WTC11 (cell line): Measurements from ENCODE around the gene GRPEL2. TPM values are rescaled to one million over a fixed set of nuclear protein-coding genes. Genes with fewer than 3 reads are reported as not detected.

Experiments
- ATAC-seq: fragments of 200-7000 bp; cut with Tn5 transposase; 2 replicates; pipeline ENCODE4 v1.10.0; 2021; ENCODE audit warnings: mild to moderate bottlenecking, moderate library complexity
- CTCF ChIA-PET: fragments of 300-600 bp; sonication (Branson Sonifier 250); formaldehyde crosslinking; loops from one replicate; lab custom pipeline; 2021; ENCODE audit warnings: antibody characterized with exemption; lab: Charles Lee
- POLR2A ChIA-PET: fragments of 350-600 bp; sonication (Branson Sonifier 250); formaldehyde crosslinking; loops from one replicate; lab custom pipeline; 2021; ENCODE audit warnings: antibody characterized with exemption; lab: Charles Lee
- DNase-seq: peaks from one replicate; pipeline ENCODE4 v3.0.0; 2021; ENCODE audit warnings: low spot score
- H3K27ac Mint-ChIP-seq: 2 replicates; pipeline ENCODE4 v1.8.0; 2021; ENCODE audit warnings: mixed read lengths
- H3K27me3 Mint-ChIP-seq: 2 replicates; pipeline ENCODE4 v1.8.0; 2021; ENCODE audit warnings: low read depth, mild to moderate bottlenecking, moderate library complexity, mixed read lengths
- H3K36me3 Mint-ChIP-seq: 2 replicates; pipeline ENCODE4 v1.8.0; 2021; ENCODE audit warnings: mixed read lengths
- H3K4me1 Mint-ChIP-seq: 2 replicates; pipeline ENCODE4 v1.8.0; 2022; ENCODE audit warnings: mixed read lengths
- H3K4me3 Mint-ChIP-seq: 2 replicates; pipeline ENCODE4 v1.8.0; 2021; ENCODE audit warnings: mild to moderate bottlenecking, moderate library complexity, mixed read lengths
- H3K9me3 Mint-ChIP-seq: 2 replicates; pipeline ENCODE4 v1.8.0; 2021; ENCODE audit warnings: mixed read lengths
- CREM ChIP-seq: sonication (generic); formaldehyde crosslinking; IDR thresholded peaks from 2 replicates; pipeline ENCODE4 v1.8.1; 2022; ENCODE audit warnings: mild to moderate bottlenecking, missing genetic modification reagents, moderate library complexity
- ETV6 ChIP-seq: sonication (generic); formaldehyde crosslinking; IDR thresholded peaks from 2 replicates; pipeline ENCODE4 v1.8.1; 2022; ENCODE audit warnings: mild to moderate bottlenecking, missing genetic modification reagents
- GABPB1 ChIP-seq: sonication (generic); formaldehyde crosslinking; IDR thresholded peaks from 2 replicates; pipeline ENCODE4 v1.8.1; 2023; ENCODE audit warnings: mild to moderate bottlenecking, missing genetic modification reagents
- GRHL2 ChIP-seq: fragments of 250-450 bp; sonication (Bioruptor Pico); IDR thresholded peaks from 2 replicates; pipeline ENCODE4 v1.8.0; 2022; ENCODE audit warnings: mild to moderate bottlenecking, moderate library complexity; ENCODE audit not compliant: insufficient replicate concordance, severe bottlenecking
- GTF2I ChIP-seq: fragments of 250-450 bp; sonication (Bioruptor Pico); conservative IDR thresholded peaks from 2 replicates; pipeline ENCODE4 v1.4.0; 2021; ENCODE audit warnings: mild to moderate bottlenecking
- HMGA2 ChIP-seq: fragments of 250-450 bp; sonication (Bioruptor Pico); IDR thresholded peaks from 2 replicates; pipeline ENCODE4 v1.4.0; 2021; ENCODE audit warnings: mild to moderate bottlenecking, moderate library complexity
- JAZF1 ChIP-seq: fragments of 250-450 bp; sonication (Bioruptor Pico); IDR thresholded peaks from 2 replicates; pipeline ENCODE4 v1.9.0; 2021; ENCODE audit warnings: moderate library complexity, mild to moderate bottlenecking, inconsistent platforms
- JUN ChIP-seq: sonication (generic); formaldehyde crosslinking; IDR thresholded peaks from 2 replicates; pipeline ENCODE4 v1.8.0; 2023; ENCODE audit warnings: mild to moderate bottlenecking, missing genetic modification reagents
- NFE2L1 ChIP-seq: sonication (generic); formaldehyde crosslinking; IDR thresholded peaks from 2 replicates; pipeline ENCODE4 v1.8.1; 2023; ENCODE audit warnings: missing genetic modification reagents
- OVOL2 ChIP-seq: fragments of 250-450 bp; sonication (Bioruptor Pico); IDR thresholded peaks from 2 replicates; pipeline ENCODE4 v1.9.0; 2021; ENCODE audit warnings: mild to moderate bottlenecking, borderline replicate concordance
- PRRX2 ChIP-seq: fragments of 250-450 bp; sonication (Bioruptor Pico); IDR thresholded peaks from 2 replicates; pipeline ENCODE4 v1.8.0; 2021; ENCODE audit warnings: mild to moderate bottlenecking
- SOX15 ChIP-seq: fragments of 250-450 bp; sonication (Bioruptor Pico); IDR thresholded peaks from 2 replicates; pipeline ENCODE4 v1.9.0; 2021; ENCODE audit warnings: mild to moderate bottlenecking
- SP1 ChIP-seq: sonication (generic); formaldehyde crosslinking; conservative IDR thresholded peaks from 2 replicates; pipeline ENCODE4 v1.8.1; 2022; ENCODE audit warnings: missing genetic modification reagents
- ZNF423 ChIP-seq: fragments of 250-450 bp; sonication (Bioruptor Pico); IDR thresholded peaks from 2 replicates; pipeline ENCODE4 v2.1.2; 2022; ENCODE audit warnings: mild to moderate bottlenecking, moderate library complexity
- total RNA-seq: library from RNA; stranded (reverse); gene quantifications from 3 replicates; pipeline ENCODE4 v1.2.3, GENCODE V29; 2021
- TF ChIP-seq, protein P1 (sequence below): sonication (generic); formaldehyde crosslinking; IDR thresholded peaks from 2 replicates; pipeline ENCODE4 v1.8.0; 2023; ENCODE audit warnings: missing genetic modification reagents, mild to moderate bottlenecking, borderline replicate concordance
- TF ChIP-seq, protein P2 (sequence below): fragments of 250-450 bp; sonication (Bioruptor Pico); IDR thresholded peaks from 2 replicates; pipeline ENCODE4 v1.9.0; 2021; ENCODE audit warnings: moderate library complexity, mild to moderate bottlenecking, inconsistent platforms, borderline replicate concordance
- TF ChIP-seq, protein P3 (sequence below): sonication (generic); formaldehyde crosslinking; IDR thresholded peaks from 2 replicates; pipeline ENCODE4 v1.8.1; 2023; ENCODE audit warnings: mild to moderate bottlenecking, moderate library complexity, missing genetic modification reagents
- TF ChIP-seq, protein P4 (sequence below): fragments of 250-450 bp; sonication (Bioruptor Pico); IDR thresholded peaks from 2 replicates; pipeline ENCODE4 v2.1.2; 2022; ENCODE audit warnings: mild to moderate bottlenecking, moderate library complexity
- TF ChIP-seq, protein P5 (sequence below): sonication (generic); formaldehyde crosslinking; IDR thresholded peaks from 2 replicates; pipeline ENCODE4 v1.8.1; 2023; ENCODE audit warnings: mild to moderate bottlenecking, missing genetic modification reagents
- TF ChIP-seq, protein P6 (sequence below): sonication (generic); formaldehyde crosslinking; IDR thresholded peaks from 2 replicates; pipeline ENCODE4 v1.8.0; 2023; ENCODE audit warnings: missing genetic modification reagents
- TF ChIP-seq, protein P7 (sequence below): sonication (generic); formaldehyde crosslinking; IDR thresholded peaks from 2 replicates; pipeline ENCODE4 v1.8.0; 2022; ENCODE audit warnings: mild to moderate bottlenecking, missing genetic modification reagents

The GRPEL2 gene
- total RNA-seq, 1 experiment from 2014 or later: 48.6 TPM

DNA sequence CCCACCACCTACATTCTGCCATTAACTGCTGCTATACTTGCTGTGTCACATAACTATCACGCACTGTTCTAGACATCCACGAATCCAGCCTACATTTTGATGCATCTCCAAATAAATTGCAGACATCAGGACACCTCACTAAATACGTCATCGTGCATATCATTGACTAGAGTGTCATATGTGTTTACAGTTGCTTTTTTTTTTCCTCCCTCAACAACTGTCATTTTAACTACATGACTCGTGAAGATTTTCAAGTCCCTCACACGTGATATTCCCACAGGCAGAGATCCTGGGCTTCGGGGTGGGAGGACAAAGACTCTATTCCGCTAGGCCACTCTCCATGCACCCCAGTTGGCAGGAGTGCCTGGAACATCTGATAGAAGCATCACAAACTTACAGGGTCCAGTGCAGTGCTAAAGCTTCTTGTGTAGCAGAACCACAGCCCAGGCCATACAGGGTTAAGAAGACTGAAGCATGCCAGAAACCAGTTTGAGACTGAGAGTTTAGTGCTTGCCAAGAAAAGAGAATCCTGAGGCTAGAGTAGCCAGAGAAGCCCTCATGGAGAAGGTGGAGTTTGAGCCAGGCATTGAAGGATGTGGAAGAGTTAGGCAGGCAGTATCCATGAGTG lies 13.7 kb downstream of the GRPEL2 start (continued):
- TF ChIP-seq, protein P1, sequence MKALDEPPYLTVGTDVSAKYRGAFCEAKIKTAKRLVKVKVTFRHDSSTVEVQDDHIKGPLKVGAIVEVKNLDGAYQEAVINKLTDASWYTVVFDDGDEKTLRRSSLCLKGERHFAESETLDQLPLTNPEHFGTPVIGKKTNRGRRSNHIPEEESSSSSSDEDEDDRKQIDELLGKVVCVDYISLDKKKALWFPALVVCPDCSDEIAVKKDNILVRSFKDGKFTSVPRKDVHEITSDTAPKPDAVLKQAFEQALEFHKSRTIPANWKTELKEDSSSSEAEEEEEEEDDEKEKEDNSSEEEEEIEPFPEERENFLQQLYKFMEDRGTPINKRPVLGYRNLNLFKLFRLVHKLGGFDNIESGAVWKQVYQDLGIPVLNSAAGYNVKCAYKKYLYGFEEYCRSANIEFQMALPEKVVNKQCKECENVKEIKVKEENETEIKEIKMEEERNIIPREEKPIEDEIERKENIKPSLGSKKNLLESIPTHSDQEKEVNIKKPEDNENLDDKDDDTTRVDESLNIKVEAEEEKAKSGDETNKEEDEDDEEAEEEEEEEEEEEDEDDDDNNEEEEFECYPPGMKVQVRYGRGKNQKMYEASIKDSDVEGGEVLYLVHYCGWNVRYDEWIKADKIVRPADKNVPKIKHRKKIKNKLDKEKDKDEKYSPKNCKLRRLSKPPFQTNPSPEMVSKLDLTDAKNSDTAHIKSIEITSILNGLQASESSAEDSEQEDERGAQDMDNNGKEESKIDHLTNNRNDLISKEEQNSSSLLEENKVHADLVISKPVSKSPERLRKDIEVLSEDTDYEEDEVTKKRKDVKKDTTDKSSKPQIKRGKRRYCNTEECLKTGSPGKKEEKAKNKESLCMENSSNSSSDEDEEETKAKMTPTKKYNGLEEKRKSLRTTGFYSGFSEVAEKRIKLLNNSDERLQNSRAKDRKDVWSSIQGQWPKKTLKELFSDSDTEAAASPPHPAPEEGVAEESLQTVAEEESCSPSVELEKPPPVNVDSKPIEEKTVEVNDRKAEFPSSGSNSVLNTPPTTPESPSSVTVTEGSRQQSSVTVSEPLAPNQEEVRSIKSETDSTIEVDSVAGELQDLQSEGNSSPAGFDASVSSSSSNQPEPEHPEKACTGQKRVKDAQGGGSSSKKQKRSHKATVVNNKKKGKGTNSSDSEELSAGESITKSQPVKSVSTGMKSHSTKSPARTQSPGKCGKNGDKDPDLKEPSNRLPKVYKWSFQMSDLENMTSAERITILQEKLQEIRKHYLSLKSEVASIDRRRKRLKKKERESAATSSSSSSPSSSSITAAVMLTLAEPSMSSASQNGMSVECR (CRISPR knock-in tag): no peak
- TF ChIP-seq CREM (CRISPR knock-in tag) (no peak), GABPB1 (no peak)
- TF ChIP-seq, protein P2, sequence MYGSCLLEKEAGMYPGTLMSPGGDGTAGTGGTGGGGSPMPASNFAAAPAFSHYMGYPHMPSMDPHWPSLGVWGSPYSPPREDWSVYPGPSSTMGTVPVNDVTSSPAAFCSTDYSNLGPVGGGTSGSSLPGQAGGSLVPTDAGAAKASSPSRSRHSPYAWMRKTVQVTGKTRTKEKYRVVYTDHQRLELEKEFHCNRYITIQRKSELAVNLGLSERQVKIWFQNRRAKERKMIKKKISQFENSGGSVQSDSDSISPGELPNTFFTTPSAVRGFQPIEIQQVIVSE (CRISPR knock-in tag): no peak

DNA sequence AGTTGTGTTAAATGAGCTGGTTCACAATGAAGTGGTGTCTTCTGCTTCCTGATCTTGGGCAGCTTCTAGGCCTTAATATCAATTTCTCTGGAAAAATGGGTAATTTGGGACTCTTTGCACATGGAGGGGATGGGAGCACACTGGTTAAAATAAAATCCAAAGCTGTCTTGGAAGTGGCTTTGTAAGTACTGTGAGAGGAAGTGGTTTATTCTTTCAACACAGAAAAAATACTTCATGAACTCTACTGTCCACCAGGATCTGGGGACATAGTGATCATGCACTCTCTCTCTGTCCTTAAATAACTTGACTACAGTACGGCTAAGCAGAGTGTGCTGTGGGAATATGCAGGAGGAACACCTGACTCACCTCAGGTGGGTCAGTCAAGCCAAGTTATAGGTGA lies 15.0 kb downstream of the GRPEL2 start:
- Mint-ChIP-seq H3K27me3 (peaks cover 3% of the 10 kb centered on the region; the same call in 1 of the 2 replicates), H3K4me3 (no peak overlapping the region), H3K27ac (no peak overlapping the region), H3K36me3 (peaks cover under 1% of the 10 kb centered on the region; the same call in 1 of the 2 replicates), H3K4me1 (peaks cover 16% of the 10 kb centered on the region), H3K9me3 (no peaks in the 10 kb centered on the region)
- TF ChIP-seq ZNF423 (CRISPR knock-in tag): no peak
- TF ChIP-seq, protein P3, sequence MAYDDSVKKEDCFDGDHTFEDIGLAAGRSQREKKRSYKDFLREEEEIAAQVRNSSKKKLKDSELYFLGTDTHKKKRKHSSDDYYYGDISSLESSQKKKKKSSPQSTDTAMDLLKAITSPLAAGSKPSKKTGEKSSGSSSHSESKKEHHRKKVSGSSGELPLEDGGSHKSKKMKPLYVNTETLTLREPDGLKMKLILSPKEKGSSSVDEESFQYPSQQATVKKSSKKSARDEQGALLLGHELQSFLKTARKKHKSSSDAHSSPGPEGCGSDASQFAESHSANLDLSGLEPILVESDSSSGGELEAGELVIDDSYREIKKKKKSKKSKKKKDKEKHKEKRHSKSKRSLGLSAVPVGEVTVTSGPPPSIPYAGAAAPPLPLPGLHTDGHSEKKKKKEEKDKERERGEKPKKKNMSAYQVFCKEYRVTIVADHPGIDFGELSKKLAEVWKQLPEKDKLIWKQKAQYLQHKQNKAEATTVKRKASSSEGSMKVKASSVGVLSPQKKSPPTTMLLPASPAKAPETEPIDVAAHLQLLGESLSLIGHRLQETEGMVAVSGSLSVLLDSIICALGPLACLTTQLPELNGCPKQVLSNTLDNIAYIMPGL (CRISPR knock-in tag): no peak
- no peak for TF ChIP-seq SOX15
- no peak for TF ChIP-seq OVOL2 (CRISPR knock-in tag)
- no peak for TF ChIP-seq PRRX2 (CRISPR knock-in tag)
- TF ChIP-seq NFE2L1 (CRISPR knock-in tag): no peak
- no peak for TF ChIP-seq GTF2I
- TF ChIP-seq JUN (CRISPR knock-in tag): no peak
- TF ChIP-seq, protein P4, sequence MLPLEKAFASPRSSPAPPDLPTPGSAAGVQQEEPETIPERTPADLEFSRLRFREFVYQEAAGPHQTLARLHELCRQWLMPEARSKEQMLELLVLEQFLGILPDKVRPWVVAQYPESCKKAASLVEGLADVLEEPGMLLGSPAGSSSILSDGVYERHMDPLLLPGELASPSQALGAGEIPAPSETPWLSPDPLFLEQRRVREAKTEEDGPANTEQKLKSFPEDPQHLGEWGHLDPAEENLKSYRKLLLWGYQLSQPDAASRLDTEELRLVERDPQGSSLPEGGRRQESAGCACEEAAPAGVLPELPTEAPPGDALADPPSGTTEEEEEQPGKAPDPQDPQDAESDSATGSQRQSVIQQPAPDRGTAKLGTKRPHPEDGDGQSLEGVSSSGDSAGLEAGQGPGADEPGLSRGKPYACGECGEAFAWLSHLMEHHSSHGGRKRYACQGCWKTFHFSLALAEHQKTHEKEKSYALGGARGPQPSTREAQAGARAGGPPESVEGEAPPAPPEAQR (CRISPR knock-in tag): no peak
- TF ChIP-seq, protein P5, sequence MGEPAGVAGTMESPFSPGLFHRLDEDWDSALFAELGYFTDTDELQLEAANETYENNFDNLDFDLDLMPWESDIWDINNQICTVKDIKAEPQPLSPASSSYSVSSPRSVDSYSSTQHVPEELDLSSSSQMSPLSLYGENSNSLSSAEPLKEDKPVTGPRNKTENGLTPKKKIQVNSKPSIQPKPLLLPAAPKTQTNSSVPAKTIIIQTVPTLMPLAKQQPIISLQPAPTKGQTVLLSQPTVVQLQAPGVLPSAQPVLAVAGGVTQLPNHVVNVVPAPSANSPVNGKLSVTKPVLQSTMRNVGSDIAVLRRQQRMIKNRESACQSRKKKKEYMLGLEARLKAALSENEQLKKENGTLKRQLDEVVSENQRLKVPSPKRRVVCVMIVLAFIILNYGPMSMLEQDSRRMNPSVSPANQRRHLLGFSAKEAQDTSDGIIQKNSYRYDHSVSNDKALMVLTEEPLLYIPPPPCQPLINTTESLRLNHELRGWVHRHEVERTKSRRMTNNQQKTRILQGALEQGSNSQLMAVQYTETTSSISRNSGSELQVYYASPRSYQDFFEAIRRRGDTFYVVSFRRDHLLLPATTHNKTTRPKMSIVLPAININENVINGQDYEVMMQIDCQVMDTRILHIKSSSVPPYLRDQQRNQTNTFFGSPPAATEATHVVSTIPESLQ (CRISPR knock-in tag): no peak
- no peak for TF ChIP-seq JAZF1 (CRISPR knock-in tag)
- TF ChIP-seq, protein P6, sequence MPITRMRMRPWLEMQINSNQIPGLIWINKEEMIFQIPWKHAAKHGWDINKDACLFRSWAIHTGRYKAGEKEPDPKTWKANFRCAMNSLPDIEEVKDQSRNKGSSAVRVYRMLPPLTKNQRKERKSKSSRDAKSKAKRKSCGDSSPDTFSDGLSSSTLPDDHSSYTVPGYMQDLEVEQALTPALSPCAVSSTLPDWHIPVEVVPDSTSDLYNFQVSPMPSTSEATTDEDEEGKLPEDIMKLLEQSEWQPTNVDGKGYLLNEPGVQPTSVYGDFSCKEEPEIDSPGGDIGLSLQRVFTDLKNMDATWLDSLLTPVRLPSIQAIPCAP (CRISPR knock-in tag): no peak
- TF ChIP-seq, protein P7, sequence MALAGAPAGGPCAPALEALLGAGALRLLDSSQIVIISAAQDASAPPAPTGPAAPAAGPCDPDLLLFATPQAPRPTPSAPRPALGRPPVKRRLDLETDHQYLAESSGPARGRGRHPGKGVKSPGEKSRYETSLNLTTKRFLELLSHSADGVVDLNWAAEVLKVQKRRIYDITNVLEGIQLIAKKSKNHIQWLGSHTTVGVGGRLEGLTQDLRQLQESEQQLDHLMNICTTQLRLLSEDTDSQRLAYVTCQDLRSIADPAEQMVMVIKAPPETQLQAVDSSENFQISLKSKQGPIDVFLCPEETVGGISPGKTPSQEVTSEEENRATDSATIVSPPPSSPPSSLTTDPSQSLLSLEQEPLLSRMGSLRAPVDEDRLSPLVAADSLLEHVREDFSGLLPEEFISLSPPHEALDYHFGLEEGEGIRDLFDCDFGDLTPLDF (CRISPR knock-in tag): no peak
- TF ChIP-seq SP1 (CRISPR knock-in tag): no peak
- no peak for TF ChIP-seq GRHL2 (CRISPR knock-in tag)
- no peak for TF ChIP-seq ETV6
- TF ChIP-seq HMGA2 (CRISPR knock-in tag): no peak
- DNase-seq (no peak), ATAC-seq (no peak)
- CTCF ChIA-PET: interaction anchor here (1.3 to 1.4 kb wide), 3 partner anchors 12 to 259 kb away, joined by 3 to 4 read pairs (median 4); no protein-coding TSS in a partner anchor
- POLR2A ChIA-PET: no interaction called here
